MM.1S (cell line): ENCODE results near the gene KRT2.

Experiments
- DNase-seq: peaks from one replicate; pipeline ENCODE4 v3.0.0-alpha.2; 2015
- H2AFZ ChIP-seq: fragments of 300-600 bp; sonication (generic); 2 replicates; pipeline ENCODE4 v1.6.0; 2016; ENCODE audit warnings: antibody characterized with exemption, low read length
- H3F3A ChIP-seq: fragments of 300-600 bp; sonication (generic); 2 replicates; pipeline ENCODE4 v1.6.1; 2016; ENCODE audit warnings: mild to moderate bottlenecking, antibody characterized with exemption, low read length, moderate library complexity, mixed read lengths; ENCODE audit not compliant: insufficient read depth
- H3K27ac ChIP-seq: fragments of 300-600 bp; sonication (generic); 2 replicates; pipeline ENCODE4 v1.5.1; 2016; ENCODE audit warnings: mild to moderate bottlenecking, low read length
- H3K27me3 ChIP-seq: fragments of 300-600 bp; sonication (generic); replicated peaks from 2 replicates; pipeline ENCODE4 v1.6.0; 2016; ENCODE audit warnings: low read length; ENCODE audit not compliant: insufficient read depth
- H3K36me3 ChIP-seq: fragments of 300-600 bp; sonication (generic); replicated peaks from 2 replicates; pipeline ENCODE4 v1.6.1; 2016; ENCODE audit warnings: mild to moderate bottlenecking, low read length, mixed read lengths; ENCODE audit not compliant: insufficient read depth
- H3K4me1 ChIP-seq: fragments of 300-600 bp; sonication (generic); 2 replicates; pipeline ENCODE4 v1.6.1; 2016; ENCODE audit warnings: low read length, mixed read lengths
- H3K4me2 ChIP-seq: fragments of 300-600 bp; sonication (generic); 2 replicates; pipeline ENCODE4 v1.6.0; 2016; ENCODE audit warnings: low read depth, low read length
- H3K4me3 ChIP-seq: fragments of 300-600 bp; sonication (generic); 2 replicates; pipeline ENCODE4 v1.5.1; 2016; ENCODE audit warnings: low read length, mixed read lengths
- H3K79me2 ChIP-seq: fragments of 300-600 bp; sonication (generic); 2 replicates; pipeline ENCODE4 v1.6.1; 2016; ENCODE audit warnings: mixed run types, low read length, mixed read lengths
- H3K9ac ChIP-seq: fragments of 300-600 bp; sonication (generic); 2 replicates; pipeline ENCODE4 v1.6.1; 2016; ENCODE audit warnings: low read length, mixed read lengths
- H3K9me2 ChIP-seq: fragments of 300-600 bp; sonication (generic); replicated peaks from 2 replicates; pipeline ENCODE4 v1.6.1; 2016; ENCODE audit warnings: mild to moderate bottlenecking, low read length, mixed read lengths; ENCODE audit not compliant: insufficient read depth
- H3K9me3 ChIP-seq: fragments of 300-600 bp; sonication (generic); replicated peaks from 2 replicates; pipeline ENCODE4 v1.6.1; 2016; ENCODE audit warnings: mild to moderate bottlenecking, low read length, mixed read lengths; ENCODE audit not compliant: insufficient read depth
- H4K20me1 ChIP-seq: fragments of 300-600 bp; sonication (generic); 2 replicates; pipeline ENCODE4 v1.6.1; 2016; ENCODE audit warnings: mild to moderate bottlenecking, low read length, moderate library complexity, mixed read lengths; ENCODE audit not compliant: insufficient read depth
- CTCF ChIP-seq: fragments of 300-600 bp; sonication (generic); IDR thresholded peaks from 2 replicates; pipeline ENCODE4 v1.5.1; 2016; ENCODE audit warnings: antibody characterized with exemption, low read length, mixed read lengths
- EZH2 ChIP-seq: fragments of 300-600 bp; sonication (generic); optimal IDR thresholded peaks from 2 replicates; pipeline ENCODE3; 2017; ENCODE audit warnings: low read depth, mild to moderate bottlenecking, antibody characterized with exemption, low read length, mixed read lengths
- EZH2phosphoT487 ChIP-seq: fragments of 300-600 bp; sonication (generic); IDR thresholded peaks from 2 replicates; pipeline ENCODE4 v1.6.1; 2018; ENCODE audit warnings: antibody characterized with exemption, low read length

The KRT2 gene

GRCh38 chr12:52657250-52657902 is 5.4 kb upstream of the KRT2 start:
- Histone ChIP-seq H3K27ac (no peak overlapping the region), H3K4me1 (no peaks in the 10 kb centered on the region), H3K9me3 (no peaks in the 10 kb centered on the region), H3K79me2 (no peaks in the 10 kb centered on the region), H2AFZ (no peak overlapping the region), H3K9me2 (no peaks in the 10 kb centered on the region), H3F3A (no peaks in the 10 kb centered on the region), H3K9ac (no peak overlapping the region), H3K4me3 (no peak overlapping the region), H3K4me2 (no peak overlapping the region), H4K20me1 (no peaks in the 10 kb centered on the region), H3K27me3 (peaks cover 59% of the 10 kb centered on the region), H3K36me3 (no peaks in the 10 kb centered on the region)
- DNase-seq = no peak
- no peak for TF ChIP-seq EZH2
- TF ChIP-seq EZH2phosphoT487 = no peak
- TF ChIP-seq CTCF = no peak

- TF ChIP-seq CTCF (no peak), EZH2phosphoT487 (no peak), EZH2 (no peak)
- no peak overlapping the region for H3K9ac ChIP-seq
- H3K4me2 ChIP-seq = no peak overlapping the region
- H3K27me3 ChIP-seq = peaks cover 60% of the 10 kb centered on the region
- H3K9me2 ChIP-seq = no peaks in the 10 kb centered on the region
- H3K4me1 ChIP-seq = no peaks in the 10 kb centered on the region
- no peak overlapping the region for H3K27ac ChIP-seq
- no peaks in the 10 kb centered on the region for H3F3A ChIP-seq
- H3K36me3 ChIP-seq = no peaks in the 10 kb centered on the region
- DNase-seq = no peak
- H3K4me3 ChIP-seq = no peak overlapping the region
- no peak overlapping the region for H2AFZ ChIP-seq
- no peaks in the 10 kb centered on the region for H3K79me2 ChIP-seq
- no peaks in the 10 kb centered on the region for H4K20me1 ChIP-seq
- no peaks in the 10 kb centered on the region for H3K9me3 ChIP-seq
Observed at GRCh38 chr12:52656616-52657015, 4.6 kb upstream of the KRT2 start.

GRCh38 chr12:52655720-52656124 is 3.7 kb upstream of the KRT2 start:
- no peak overlapping the region for H3K4me3 ChIP-seq
- TF ChIP-seq EZH2phosphoT487 = no peak
- TF ChIP-seq EZH2 = no peak
- no peak for TF ChIP-seq CTCF
- DNase-seq = no peak
- H3K9me3 ChIP-seq = no peaks in the 10 kb centered on the region
- H3K4me2 ChIP-seq = no peak overlapping the region
- H3F3A ChIP-seq = no peaks in the 10 kb centered on the region
- no peaks in the 10 kb centered on the region for H4K20me1 ChIP-seq
- no peak overlapping the region for H2AFZ ChIP-seq
- H3K79me2 ChIP-seq = no peaks in the 10 kb centered on the region
- H3K27ac ChIP-seq = no peak overlapping the region
- H3K4me1 ChIP-seq = no peaks in the 10 kb centered on the region
- H3K36me3 ChIP-seq = no peaks in the 10 kb centered on the region
- no peaks in the 10 kb centered on the region for H3K9me2 ChIP-seq
- H3K27me3 ChIP-seq = peaks cover 60% of the 10 kb centered on the region
- H3K9ac ChIP-seq = no peak overlapping the region
